SK-N-SH treated with all-trans-retinoic acid at 6 μM for 48 hours (cell line): ENCODE data around the gene MORC4.

ENCODE experiments used
- ATAC-seq: fragments of 200-7000 bp; cut with Tn5 transposase; 3 replicates; pipeline ENCODE4 v1.9.1; 2020; ENCODE audit warnings: mild to moderate bottlenecking, moderate library complexity
- ARNTL ChIP-seq: fragments of 450-650 bp; formaldehyde crosslinking; IDR thresholded peaks from 2 replicates; pipeline ENCODE4 v1.5.0; 2020; ENCODE audit warnings: low read depth, mild to moderate bottlenecking, moderate library complexity, borderline replicate concordance
- BACH2 ChIP-seq: fragments of 250-450 bp; sonication (Bioruptor Pico); IDR thresholded peaks from 2 replicates; pipeline ENCODE4 v1.9.0; 2021; ENCODE audit warnings: mild to moderate bottlenecking, borderline replicate concordance
- CSDC2 ChIP-seq: fragments of 250-450 bp; sonication (Bioruptor Pico); IDR thresholded peaks from 2 replicates; pipeline ENCODE4 v1.5.0; 2020; ENCODE audit warnings: mild to moderate bottlenecking, moderate library complexity
- ESRRG ChIP-seq: fragments of 250-450 bp; sonication (Bioruptor Pico); IDR thresholded peaks from 2 replicates; pipeline ENCODE4 v1.6.1; 2021; ENCODE audit warnings: mild to moderate bottlenecking
- GLIS3 ChIP-seq: fragments of 250-450 bp; sonication (Bioruptor Pico); IDR thresholded peaks from 2 replicates; pipeline ENCODE4 v1.5.0; 2020; ENCODE audit warnings: mild to moderate bottlenecking, moderate library complexity
- ISL1 ChIP-seq: fragments of 250-450 bp; sonication (Bioruptor Pico); IDR thresholded peaks from 2 replicates; pipeline ENCODE4 v2.1.2; 2022; ENCODE audit warnings: mild to moderate bottlenecking, moderate library complexity
- OSR1 ChIP-seq: fragments of 250-450 bp; sonication (Bioruptor Pico); IDR thresholded peaks from 2 replicates; pipeline ENCODE4 v1.8.0; 2022; ENCODE audit warnings: moderate library complexity, mild to moderate bottlenecking, inconsistent platforms
- PATZ1 ChIP-seq: fragments of 250-450 bp; sonication (Bioruptor Pico); IDR thresholded peaks from 2 replicates; pipeline ENCODE4 v1.8.0; 2020; ENCODE audit warnings: mild to moderate bottlenecking, moderate library complexity, borderline replicate concordance
- POU6F1 ChIP-seq: fragments of 250-450 bp; sonication (Bioruptor Pico); IDR thresholded peaks from 2 replicates; pipeline ENCODE4 v1.8.0; 2021; ENCODE audit warnings: low read depth, mild to moderate bottlenecking, moderate library complexity, borderline replicate concordance
- PPARA ChIP-seq: fragments of 250-450 bp; sonication (Bioruptor Pico); IDR thresholded peaks from 2 replicates; pipeline ENCODE4 v1.5.0; 2020; ENCODE audit warnings: mild to moderate bottlenecking, borderline replicate concordance
- RARB ChIP-seq: fragments of 250-450 bp; sonication (Bioruptor Pico); IDR thresholded peaks from 2 replicates; pipeline ENCODE4 v1.8.0; 2021; ENCODE audit warnings: mild to moderate bottlenecking, moderate library complexity
- SNAI2 ChIP-seq: fragments of 250-450 bp; sonication (Bioruptor Pico); IDR thresholded peaks from 2 replicates; pipeline ENCODE4 v1.5.0; 2020; ENCODE audit warnings: mild to moderate bottlenecking, moderate library complexity
- TCF4 ChIP-seq: fragments of 250-450 bp; sonication (Bioruptor Pico); IDR thresholded peaks from 2 replicates; pipeline ENCODE4 v1.8.0; 2021; ENCODE audit warnings: mild to moderate bottlenecking, moderate library complexity, borderline replicate concordance
- TOX ChIP-seq: fragments of 250-450 bp; sonication (Bioruptor Pico); IDR thresholded peaks from 2 replicates; pipeline ENCODE4 v1.8.0; 2021; ENCODE audit warnings: mild to moderate bottlenecking, moderate library complexity, borderline replicate concordance
- ZC3H10 ChIP-seq: fragments of 250-450 bp; sonication (Bioruptor Pico); IDR thresholded peaks from 2 replicates; pipeline ENCODE4 v1.5.1; 2021; ENCODE audit warnings: mild to moderate bottlenecking, moderate library complexity
- ZFP3 ChIP-seq: fragments of 250-450 bp; sonication (Bioruptor Pico); IDR thresholded peaks from 2 replicates; pipeline ENCODE4 v1.5.0; 2020; ENCODE audit warnings: mild to moderate bottlenecking, moderate library complexity
- ZFP30 ChIP-seq: fragments of 450-650 bp; formaldehyde crosslinking; IDR thresholded peaks from 2 replicates; pipeline ENCODE4 v1.5.0; 2022; ENCODE audit warnings: mild to moderate bottlenecking, moderate library complexity
- ZNF70 ChIP-seq: fragments of 450-650 bp; formaldehyde crosslinking; IDR thresholded peaks from 2 replicates; pipeline ENCODE4 v1.5.0; 2020; ENCODE audit warnings: mild to moderate bottlenecking, moderate library complexity
- ZNF8 ChIP-seq: fragments of 450-650 bp; formaldehyde crosslinking; IDR thresholded peaks from 2 replicates; pipeline ENCODE4 v1.5.0; 2020; ENCODE audit warnings: mild to moderate bottlenecking, moderate library complexity
- TF ChIP-seq, protein P1 (sequence below): fragments of 250-450 bp; sonication (Bioruptor Pico); IDR thresholded peaks from 2 replicates; pipeline ENCODE4 v1.5.1; 2021; ENCODE audit warnings: mild to moderate bottlenecking, moderate library complexity
- TF ChIP-seq, protein P2 (sequence below): fragments of 250-450 bp; sonication (Bioruptor Pico); IDR thresholded peaks from 2 replicates; pipeline ENCODE4 v1.5.1; 2020; ENCODE audit warnings: low read depth, mild to moderate bottlenecking, moderate library complexity

MORC4 gene

DNA sequence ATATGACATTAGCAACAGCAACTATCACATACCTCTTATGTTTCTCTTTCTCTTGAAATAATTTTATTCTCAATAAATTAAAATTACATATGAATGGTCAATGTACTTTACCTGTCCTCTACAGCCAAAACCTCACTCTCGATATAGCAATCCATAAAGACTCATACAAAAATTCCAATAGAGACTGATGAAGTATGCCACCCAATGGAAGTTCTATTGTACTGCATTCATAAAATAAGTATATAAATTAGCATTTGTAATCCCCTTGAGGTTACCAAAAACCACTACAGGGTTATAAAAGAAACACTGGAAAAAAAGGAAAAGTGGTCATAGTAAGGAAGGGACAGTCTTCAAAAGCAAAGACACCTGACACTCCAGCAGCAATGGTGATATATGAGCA, 47.0 kb downstream of the MORC4 start:
- no peak for TF ChIP-seq ISL1 (CRISPR knock-in tag)
- TF ChIP-seq ZFP30 (CRISPR knock-in tag) = no peak
- TF ChIP-seq, protein P1, sequence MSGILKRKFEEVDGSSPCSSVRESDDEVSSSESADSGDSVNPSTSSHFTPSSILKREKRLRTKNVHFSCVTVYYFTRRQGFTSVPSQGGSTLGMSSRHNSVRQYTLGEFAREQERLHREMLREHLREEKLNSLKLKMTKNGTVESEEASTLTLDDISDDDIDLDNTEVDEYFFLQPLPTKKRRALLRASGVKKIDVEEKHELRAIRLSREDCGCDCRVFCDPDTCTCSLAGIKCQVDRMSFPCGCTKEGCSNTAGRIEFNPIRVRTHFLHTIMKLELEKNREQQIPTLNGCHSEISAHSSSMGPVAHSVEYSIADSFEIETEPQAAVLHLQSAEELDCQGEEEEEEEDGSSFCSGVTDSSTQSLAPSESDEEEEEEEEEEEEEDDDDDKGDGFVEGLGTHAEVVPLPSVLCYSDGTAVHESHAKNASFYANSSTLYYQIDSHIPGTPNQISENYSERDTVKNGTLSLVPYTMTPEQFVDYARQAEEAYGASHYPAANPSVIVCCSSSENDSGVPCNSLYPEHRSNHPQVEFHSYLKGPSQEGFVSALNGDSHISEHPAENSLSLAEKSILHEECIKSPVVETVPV (CRISPR knock-in tag) = no peak
- peak; percentile 45; the same call in 2 of the 3 replicates for ATAC-seq

DNA sequence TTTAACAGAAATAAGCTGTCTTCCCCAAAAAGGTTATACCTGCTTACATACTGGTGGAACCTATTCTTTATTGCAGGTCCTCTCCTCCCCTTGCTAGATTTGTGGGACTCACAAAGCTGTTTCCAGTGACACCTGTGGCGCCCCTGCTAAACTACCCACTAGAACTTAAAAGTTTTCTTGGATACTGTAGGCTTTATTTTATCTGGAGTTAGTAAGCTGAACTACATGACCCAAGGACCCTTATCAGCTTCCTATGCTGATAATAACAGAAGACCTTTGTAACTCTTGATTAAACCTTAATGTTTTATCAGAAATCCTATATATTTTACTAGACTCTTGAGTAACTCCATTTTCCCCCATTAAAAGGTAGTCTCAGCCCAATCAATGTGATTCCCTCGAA, 47.5 kb downstream of the MORC4 start:
- ATAC-seq = no peak
- TF ChIP-seq, protein P1 (CRISPR knock-in tag) = no peak
- no peak for TF ChIP-seq ZNF70 (CRISPR knock-in tag)
- TF ChIP-seq PATZ1 (CRISPR knock-in tag) = no peak
- TF ChIP-seq ZC3H10 (CRISPR knock-in tag) = no peak
- no peak for TF ChIP-seq ARNTL (CRISPR knock-in tag)
- no peak for TF ChIP-seq GLIS3 (CRISPR knock-in tag)
- no peak for TF ChIP-seq RARB (CRISPR knock-in tag)
- TF ChIP-seq BACH2 (CRISPR knock-in tag) = no peak
- TF ChIP-seq ISL1 (CRISPR knock-in tag) = no peak
- TF ChIP-seq POU6F1 = no peak
- TF ChIP-seq TCF4 (CRISPR knock-in tag) = no peak
- TF ChIP-seq ZFP30 (CRISPR knock-in tag) = no peak
- TF ChIP-seq ESRRG (CRISPR knock-in tag) = no peak
- no peak for TF ChIP-seq PPARA
- TF ChIP-seq SNAI2 (CRISPR knock-in tag) = no peak
- TF ChIP-seq TOX = no peak
- TF ChIP-seq ZFP3 = no peak

DNA sequence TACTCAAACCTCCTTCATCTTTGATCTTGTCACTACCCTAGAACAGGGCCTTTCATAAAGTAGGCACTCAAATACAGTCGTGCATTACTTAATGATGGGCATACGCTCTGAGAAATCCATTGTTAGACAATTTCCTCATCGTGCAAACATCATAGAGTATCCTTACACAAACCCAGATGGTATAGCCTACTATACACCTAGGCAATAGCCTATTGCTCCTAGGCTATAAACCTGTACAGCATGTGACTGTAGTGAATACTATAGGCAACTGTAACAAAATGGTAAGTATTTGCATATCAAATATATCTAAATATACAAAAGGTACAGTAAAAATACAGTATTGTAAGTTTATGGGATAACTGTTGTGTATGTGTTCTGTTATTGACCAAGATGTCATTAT, 47.9 kb downstream of the MORC4 start:
- no peak for TF ChIP-seq BACH2 (CRISPR knock-in tag)
- no peak for TF ChIP-seq ZNF8 (CRISPR knock-in tag)
- TF ChIP-seq CSDC2 = no peak
- no peak for TF ChIP-seq ZC3H10 (CRISPR knock-in tag)
- no peak for TF ChIP-seq TCF4 (CRISPR knock-in tag)
- no peak for TF ChIP-seq GLIS3 (CRISPR knock-in tag)
- no peak for TF ChIP-seq TOX
- no peak for TF ChIP-seq PPARA
- no peak for TF ChIP-seq ESRRG (CRISPR knock-in tag)
- no peak for TF ChIP-seq ZNF70 (CRISPR knock-in tag)
- no peak for TF ChIP-seq OSR1 (CRISPR knock-in tag)
- no peak for TF ChIP-seq ZFP3
- ATAC-seq = no peak

DNA sequence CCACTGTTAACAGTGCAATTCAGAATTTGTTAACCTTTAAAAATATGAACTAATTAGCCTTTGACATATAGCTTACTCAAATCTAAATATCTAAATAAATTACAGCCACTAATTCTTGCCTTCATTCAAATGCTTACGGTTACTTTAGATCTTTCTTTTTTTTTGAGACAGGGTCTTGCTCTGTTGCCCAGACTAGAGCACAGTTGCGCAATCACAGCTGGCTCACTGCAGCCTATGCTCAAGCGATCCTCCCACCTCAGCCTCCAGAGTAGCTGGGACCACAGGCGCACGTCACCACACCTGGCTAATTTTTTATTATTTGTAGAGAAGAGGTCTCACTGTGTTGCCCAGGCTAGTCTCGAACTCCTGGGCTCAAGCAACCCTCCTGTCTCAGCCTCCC, 48.8 kb downstream of the MORC4 start:
- ATAC-seq = no peak
- TF ChIP-seq TOX (no peak), GLIS3 (CRISPR knock-in tag) (no peak), POU6F1 (no peak), ZC3H10 (CRISPR knock-in tag) (no peak), ZFP3 (no peak), RARB (CRISPR knock-in tag) (no peak), OSR1 (CRISPR knock-in tag) (no peak), ESRRG (CRISPR knock-in tag) (no peak), PPARA (no peak), BACH2 (CRISPR knock-in tag) (no peak), PATZ1 (CRISPR knock-in tag) (no peak), ZFP30 (CRISPR knock-in tag) (no peak), ZNF70 (CRISPR knock-in tag) (no peak), ISL1 (CRISPR knock-in tag) (no peak), CSDC2 (no peak)
- TF ChIP-seq, protein P1 (CRISPR knock-in tag) = no peak
- TF ChIP-seq, protein P2, sequence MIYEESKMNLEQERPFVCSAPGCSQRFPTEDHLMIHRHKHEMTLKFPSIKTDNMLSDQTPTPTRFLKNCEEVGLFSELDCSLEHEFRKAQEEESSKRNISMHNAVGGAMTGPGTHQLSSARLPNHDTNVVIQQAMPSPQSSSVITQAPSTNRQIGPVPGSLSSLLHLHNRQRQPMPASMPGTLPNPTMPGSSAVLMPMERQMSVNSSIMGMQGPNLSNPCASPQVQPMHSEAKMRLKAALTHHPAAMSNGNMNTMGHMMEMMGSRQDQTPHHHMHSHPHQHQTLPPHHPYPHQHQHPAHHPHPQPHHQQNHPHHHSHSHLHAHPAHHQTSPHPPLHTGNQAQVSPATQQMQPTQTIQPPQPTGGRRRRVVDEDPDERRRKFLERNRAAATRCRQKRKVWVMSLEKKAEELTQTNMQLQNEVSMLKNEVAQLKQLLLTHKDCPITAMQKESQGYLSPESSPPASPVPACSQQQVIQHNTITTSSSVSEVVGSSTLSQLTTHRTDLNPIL (CRISPR knock-in tag) = no peak
